Heart left ventricle (tissue), 16 donors: Measurements from ENCODE around the gene KIAA1671. TPM values are rescaled to one million over a fixed set of nuclear protein-coding genes. Genes with fewer than 3 reads are reported as not detected.
A peak's percentile ranks its signal among the peaks of the same experiment; 100 is the strongest.

Experiments
- ATAC-seq, 4 donors: fragments of 200-7000 bp; cut with Tn5 transposase; one replicate each; pipeline ENCODE4 v1.9.1; 2020 to 2022; ENCODE audit warnings: moderate library complexity in 4 of 4, mild to moderate bottlenecking in 3 of 4, moderate number of reproducible peaks in 1 of 4
- DNase-seq, 5 donors: peaks; one replicate each; pipeline ENCODE4 v3.0.0-alpha.2; 2020
- H3K27ac ChIP-seq, 12 donors: fragments of 200-600 bp; sonication (generic) in 4 of 12; one replicate each; pipeline versions ENCODE4 v1.5.0 to v1.8.0; 2016 to 2022; ENCODE audit warnings: mild to moderate bottlenecking in 2 of 12
- H3K27me3 ChIP-seq, 9 donors: fragments of 200-600 bp; sonication (generic) in 2 of 9; one replicate each; pipeline versions ENCODE4 v1.5.1 to v1.8.0; 2016 to 2022; ENCODE audit warnings: mild to moderate bottlenecking in 3 of 9
- H3K36me3 ChIP-seq, 9 donors: fragments of 200-600 bp; sonication (generic) in 2 of 9; one replicate each; pipeline versions ENCODE4 v1.5.0 to v1.8.0; 2018 to 2022; ENCODE audit warnings: mild to moderate bottlenecking in 2 of 9
- H3K4me1 ChIP-seq, 12 donors: fragments of 200-600 bp; sonication (generic) in 4 of 12; one replicate each; pipeline versions ENCODE4 v1.5.0 to v1.8.0; 2016 to 2022; ENCODE audit warnings: mild to moderate bottlenecking in 3 of 12
- H3K4me3 ChIP-seq, 12 donors: fragments of 200-600 bp; sonication (generic) in 4 of 12; one replicate each; pipeline versions ENCODE4 v1.5.0 to v1.8.0; 2017 to 2022; ENCODE audit warnings: mild to moderate bottlenecking in 9 of 12, moderate library complexity in 4 of 12
- H3K9me3 ChIP-seq, 12 donors: fragments of 200-600 bp; sonication (generic) in 4 of 12; one replicate each; pipeline versions ENCODE4 v1.5.0 to v1.8.0; 2016 to 2022; ENCODE audit warnings: mild to moderate bottlenecking in 1 of 12
- CTCF ChIP-seq, 12 donors: fragments of 200-600 bp; sonication (generic) in 4 of 12; IDR thresholded peaks; one replicate each; pipeline versions ENCODE4 v1.5.0 to v1.8.0; 2018 to 2022; ENCODE audit warnings: antibody characterized with exemption in 12 of 12, mild to moderate bottlenecking in 5 of 12
- POLR2A ChIP-seq, 2 donors: fragments of 450-650 bp; IDR thresholded peaks; one replicate each; pipeline ENCODE4 v1.6.1; 2017; ENCODE audit warnings: antibody characterized with exemption in 2 of 2, mild to moderate bottlenecking in 2 of 2, moderate library complexity in 2 of 2
- WGBS, 4 donors: extraction: QIAGEN DNeasy Blood & Tissue Kit in 2 of 4; methylation state at CpG; one replicate each; pipeline versions ENCODE4 v1.1.5 to v1.1.7; 2013 to 2018; 5-methylcytosine and 5-hydroxymethylcytosine counted together
- intact Hi-C, 10 donors: fragments of 100-400 bp; cut with DNase I; formaldehyde crosslinking; loops; one replicate each; pipeline versions ENCODE4 v1.11.1 to v1.14.2; 2022
- polyA plus RNA-seq, 2 donors: library from polyadenylated mRNA; stranded (reverse); fragments of 200-250 nt; gene quantifications; one replicate each; pipeline ENCODE4 v1.2.3, GENCODE V29; 2013
- total RNA-seq, 9 donors: library from RNA; depleted of rRNA in 2 of 9; stranded (reverse); fragments of >200 nt in 2 of 9; fragmentation: NEBNext Ultra II Directional in 3 of 9; extraction: Animal tissue kit (Norgen Biotek cat#: 25700) in 3 of 9; gene quantifications; one replicate each; pipeline versions ENCODE4 v1.1.0 to v1.2.4, GENCODE V29; 2016 to 2023
- donor health status: ischemic (EF 13 %, LVEDD 7.1; RV severe dilation, severe dysfunction).
- donor health status: healthy with polysubstance abuse.
- donor health status: DM: no; HTN: yes; CAD: no.
- donor health status: DM: no; HTN: no; CAD: no.
- donor health status: ischemic (EF 25% LVEDD 6.9; RV normal size, moderate dysfunction).
- donor health status: ischemic (EF 25% LVEDD 5.7; RV mildly dilated, moderate dysfunction).
- donor health status: healthy.
- donor health status: DM: yes; HTN: yes; CAD: no.
- donor health status: ischemic (EF 35%, LVEDD 5.7; RV mildly dilated, moderate dysfunction).
- donor health status: nonischemic (EF 11% LVEDD 7.7; RV severe dilation, severe dysfunction).
- donor health status: DM: yes; HTN: yes; CAD: no.
- donor health status: PGD.
- donor health status: ischemic (EF 29% LVEDD 5.4; RV normal size, mild dysfunction).
- donor health status: nonischemic (EF 23%, LVEDD 6.1; RV moderate dilation, normal function).

Gene KIAA1671
- total and polyA plus RNA-seq, 11 donors = 4.5 to 22.1 (median 13.2) TPM

- H3K4me3 ChIP-seq = peak overlapping the region in 10 of 12 donors; percentile 46 to 72 (median 62)
- ATAC-seq (no peak), DNase-seq (no peak)
- no peak for TF ChIP-seq POLR2A (IDR thresholded peaks at IDR 0.05)
- TF ChIP-seq CTCF (IDR thresholded peaks at IDR 0.05) = no peak
- intact Hi-C loops = loop anchor here in 5 of 10 donors (2.0 to 5.0 kb wide), 4 partner anchors 52 to 60 kb away; no protein-coding TSS in a partner anchor
- peaks cover 0 to 6% (median 0%) of the 10 kb centered on the region in 9 donors for H3K36me3 ChIP-seq
- H3K27ac ChIP-seq = peak overlapping the region in 11 of 12 donors; percentile 25 to 81 (median 67)
- peaks cover 0 to 41% (median 27%) of the 10 kb centered on the region in 12 donors for H3K4me1 ChIP-seq
- WGBS, 4 donors = 62 to 74% (median 68%) methylated on average over 20 of the region's 20 CpGs
- peaks cover 0 to 9% (median 0%) of the 10 kb centered on the region in 9 donors for H3K27me3 ChIP-seq
- peaks cover 0 to 6% (median 0%) of the 10 kb centered on the region in 12 donors for H3K9me3 ChIP-seq
Observed at GRCh38 chr22:25112538-25113253, 160.2 kb downstream of the KIAA1671 start.

- Histone ChIP-seq H3K27ac (peak overlapping the region in 11 of 12 donors; percentile 25 to 81 (median 67)), H3K4me3 (peak overlapping the region in 9 of 12 donors; percentile 46 to 72 (median 63)), H3K4me1 (peaks cover 0 to 41% (median 27%) of the 10 kb centered on the region in 12 donors), H3K9me3 (peaks cover 0 to 6% (median 0%) of the 10 kb centered on the region in 12 donors), H3K36me3 (peaks cover 0 to 8% (median 0%) of the 10 kb centered on the region in 9 donors), H3K27me3 (peaks cover 0 to 9% (median 0%) of the 10 kb centered on the region in 9 donors)
- intact Hi-C loops = loop anchor here in 5 of 10 donors (2.0 to 5.0 kb wide), 4 partner anchors 51 to 59 kb away; no protein-coding TSS in a partner anchor
- TF ChIP-seq CTCF (IDR thresholded peaks at IDR 0.05) (no peak), POLR2A (IDR thresholded peaks at IDR 0.05) (no peak)
- DNase-seq (no peak), ATAC-seq (peak in 1 of 4 donors; percentile 8)
- 59 to 83% (median 70%) methylated on average over 5 to 7 of the region's 7 CpGs for WGBS, 4 donors
Observed at GRCh38 chr22:25113316-25113721, 160.8 kb downstream of the KIAA1671 start.

GRCh38 chr22:25114369-25115362 lies 162.2 kb downstream of the KIAA1671 start:
- H3K36me3 ChIP-seq = peaks cover 0 to 9% (median 0%) of the 10 kb centered on the region in 9 donors
- TF ChIP-seq POLR2A (IDR thresholded peaks at IDR 0.05) (no peak), CTCF (IDR thresholded peaks at IDR 0.05) (no peak)
- peak overlapping the region in 4 of 12 donors; percentile 2 to 72 (median 68) for H3K4me3 ChIP-seq
- DNase-seq = no peak
- H3K27ac ChIP-seq = peak overlapping the region in 8 of 12 donors; percentile 2 to 81 (median 53)
- no peaks in the 10 kb centered on the region for H3K9me3 ChIP-seq
- H3K27me3 ChIP-seq = peaks cover 0 to 9% (median 0%) of the 10 kb centered on the region in 9 donors
- ATAC-seq = no peak
- WGBS, 4 donors = 75 to 84% (median 77%) methylated on average over 17 of the region's 17 CpGs
- peaks cover 0 to 50% (median 28%) of the 10 kb centered on the region in 12 donors for H3K4me1 ChIP-seq
- intact Hi-C loops = loop anchor here in 3 of 10 donors (5.0 kb wide), 2 partner anchors 53 to 58 kb away; no protein-coding TSS in a partner anchor
